HK-2 (cell line): ENCODE measurements around the gene LAMA3.

Experiments
- DNase-seq: peaks from one replicate; pipeline ENCODE4 v3.0.0-alpha.2; 2018; ENCODE audit not compliant: unreplicated experiment

Gene LAMA3

DNA sequence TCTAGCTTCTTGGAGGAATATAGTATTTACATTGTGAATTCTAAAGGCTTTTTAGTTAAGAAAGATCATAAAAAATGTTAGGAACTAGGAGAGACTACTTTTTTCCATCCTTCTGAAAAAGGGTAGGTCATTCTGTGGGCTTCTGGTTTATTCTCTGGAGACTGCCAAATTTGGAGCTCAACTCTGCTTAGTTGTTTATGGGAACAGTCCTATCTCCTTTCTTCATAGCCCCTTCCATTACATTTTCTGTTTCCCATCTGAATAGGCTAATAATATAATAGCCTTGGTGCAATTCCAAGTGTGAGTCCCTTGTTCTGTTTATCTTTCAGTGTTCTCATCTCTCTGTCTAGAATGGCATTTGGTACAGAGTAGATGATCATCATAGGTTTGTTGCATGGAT, 15.6 kb downstream of the LAMA3 start:
- DNase-seq, result no peak

DNA sequence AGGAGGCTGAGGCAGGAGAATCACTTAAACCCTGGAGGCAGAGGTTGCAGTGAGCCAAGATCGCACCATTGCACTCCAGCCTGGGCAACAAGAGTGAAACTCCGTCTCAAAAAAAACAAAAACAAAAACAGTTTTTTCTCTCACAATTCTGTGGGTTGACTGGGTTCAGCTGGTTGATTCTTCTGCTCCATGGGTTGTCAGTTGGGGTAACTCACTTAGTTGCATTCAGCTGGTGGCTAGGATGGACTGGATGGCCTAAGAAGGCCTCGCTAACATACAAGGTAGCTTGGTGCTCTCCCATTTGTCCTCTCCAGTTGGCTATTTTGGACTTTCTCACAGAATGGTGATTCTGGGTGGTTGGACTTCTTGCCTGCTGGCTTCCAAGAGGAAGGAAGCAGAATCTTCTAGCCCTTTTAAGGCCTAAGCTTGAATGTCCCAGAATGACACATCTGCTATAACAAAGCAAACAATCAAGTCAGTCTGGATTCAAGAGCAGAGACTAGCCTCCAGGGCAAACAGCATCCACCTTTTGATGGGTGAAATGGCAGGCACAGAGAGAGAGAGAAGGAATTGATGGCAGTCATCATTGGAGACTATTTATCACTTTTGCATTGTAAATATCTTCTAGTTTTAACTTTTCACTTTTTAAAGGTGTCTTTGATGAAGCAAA, 17.9 kb downstream of the LAMA3 start:
- no peak for DNase-seq

DNA sequence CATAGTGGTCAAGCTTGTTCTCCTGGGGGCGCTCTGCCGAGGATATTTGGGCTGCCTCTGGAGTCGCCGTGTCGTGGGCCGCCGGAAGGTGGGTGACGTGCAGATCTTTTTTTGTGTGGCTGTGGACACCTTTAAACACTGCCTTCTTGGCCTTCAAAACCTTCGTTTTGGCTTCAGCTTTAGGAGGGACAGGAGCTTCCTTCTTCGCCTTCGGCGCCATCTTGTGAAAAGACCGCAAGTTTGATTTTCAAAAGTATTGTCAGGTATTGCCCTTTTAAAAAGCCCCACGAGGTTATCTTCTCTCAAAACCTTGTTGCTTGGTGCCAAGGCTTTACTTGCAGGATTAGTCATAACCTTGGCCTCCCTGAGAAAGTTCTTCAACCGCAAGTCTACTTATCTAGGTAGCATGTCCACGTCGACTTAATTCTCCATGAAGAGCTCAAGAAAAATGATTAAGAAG, 20.8 kb downstream of the LAMA3 start:
- peak; percentile 20 for DNase-seq

DNA sequence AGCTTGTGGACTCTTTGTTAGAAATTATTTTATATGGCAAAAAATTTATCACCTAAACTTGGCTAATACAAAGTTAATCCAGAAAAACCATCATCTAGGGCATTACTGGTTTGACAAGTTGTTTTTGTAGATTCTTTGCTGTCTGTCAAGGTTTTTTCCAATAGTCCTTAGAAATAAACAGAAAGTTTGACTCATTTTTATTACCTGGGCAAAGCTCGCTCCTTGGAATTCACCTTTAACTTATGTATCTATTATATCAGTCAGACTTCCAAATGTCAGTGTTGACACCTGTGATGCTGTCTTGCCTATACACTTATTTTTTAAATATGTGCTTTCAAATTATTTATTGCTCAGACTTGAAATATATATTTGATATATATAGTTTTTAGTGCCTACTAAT, 21.7 kb downstream of the LAMA3 start:
- no peak for DNase-seq

DNA sequence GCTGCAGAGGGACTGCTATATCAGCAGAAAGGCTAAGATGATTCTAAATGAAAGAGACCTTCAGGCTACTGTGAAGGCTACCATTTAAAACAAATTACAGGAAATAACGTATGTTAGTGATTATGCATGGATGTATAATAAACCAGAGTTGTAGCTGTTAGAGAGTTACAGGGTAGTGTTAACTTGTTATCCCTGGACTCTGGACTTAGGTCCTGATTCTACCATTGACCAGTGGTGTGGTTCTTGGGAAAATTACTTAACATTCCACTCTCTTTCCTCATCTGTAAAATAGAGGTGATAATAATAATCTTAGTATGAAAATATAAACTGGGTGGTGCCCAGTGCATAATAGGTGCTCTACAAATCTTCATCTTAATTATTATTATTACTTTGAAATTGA, 22.2 kb downstream of the LAMA3 start:
- DNase-seq, result no peak

DNA sequence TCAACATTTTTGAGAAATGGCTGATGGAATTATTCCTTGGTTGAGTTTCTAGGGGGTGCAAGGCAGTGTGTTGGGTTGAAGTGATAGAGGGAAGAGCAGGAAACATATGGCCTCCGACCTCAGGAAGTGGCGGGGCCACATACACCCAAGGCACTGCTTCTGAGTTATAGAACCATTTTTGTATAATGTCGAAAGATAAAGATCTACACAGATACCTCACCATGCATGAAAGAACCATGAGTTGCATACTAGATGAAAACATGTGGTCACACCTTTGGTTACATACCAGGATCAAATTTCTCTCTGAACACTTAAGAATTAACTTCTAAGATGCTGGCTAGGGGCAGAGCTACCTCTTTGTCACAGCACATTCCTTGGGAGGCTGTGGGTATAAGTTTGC, 23.2 kb downstream of the LAMA3 start:
- DNase-seq, result no peak

DNA sequence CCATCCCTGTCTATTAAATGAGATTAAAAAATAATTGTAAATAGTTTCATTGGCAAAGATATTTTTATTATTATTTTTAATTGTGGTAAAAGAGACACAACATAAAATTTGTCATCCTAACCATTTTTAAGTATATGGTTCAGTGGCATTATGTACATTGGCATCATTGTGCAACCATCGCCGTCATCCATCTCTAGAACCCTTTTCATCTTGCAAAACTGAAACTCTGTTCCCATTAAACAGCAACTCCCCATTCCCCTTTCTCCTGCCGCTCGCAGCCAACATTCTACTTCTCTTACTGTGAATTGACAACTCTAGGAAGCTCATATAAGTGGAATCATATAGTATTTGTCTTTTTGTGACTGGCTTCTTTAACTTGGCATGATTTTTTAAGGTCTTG, 25.3 kb downstream of the LAMA3 start:
- DNase-seq, result no peak

DNA sequence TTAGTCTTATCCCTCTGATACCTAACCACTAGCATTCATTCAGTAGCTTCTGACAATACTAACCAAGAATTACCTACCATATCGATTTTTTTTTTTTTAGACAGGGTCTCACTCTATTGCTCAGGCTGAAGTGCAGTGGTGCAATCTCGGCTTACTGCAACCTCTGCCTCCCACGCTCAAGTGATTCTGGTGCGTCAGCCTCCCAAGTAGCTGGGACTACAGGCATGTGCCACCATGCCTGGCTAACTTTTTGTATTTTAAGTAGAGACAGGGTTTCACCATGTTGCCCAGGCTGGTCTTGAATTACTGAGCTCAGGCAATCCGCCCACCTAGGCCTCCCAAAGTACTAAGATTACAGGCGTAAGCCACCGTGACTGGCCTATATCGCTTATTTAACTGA, 26.8 kb downstream of the LAMA3 start:
- peak; percentile 44 for DNase-seq

DNA sequence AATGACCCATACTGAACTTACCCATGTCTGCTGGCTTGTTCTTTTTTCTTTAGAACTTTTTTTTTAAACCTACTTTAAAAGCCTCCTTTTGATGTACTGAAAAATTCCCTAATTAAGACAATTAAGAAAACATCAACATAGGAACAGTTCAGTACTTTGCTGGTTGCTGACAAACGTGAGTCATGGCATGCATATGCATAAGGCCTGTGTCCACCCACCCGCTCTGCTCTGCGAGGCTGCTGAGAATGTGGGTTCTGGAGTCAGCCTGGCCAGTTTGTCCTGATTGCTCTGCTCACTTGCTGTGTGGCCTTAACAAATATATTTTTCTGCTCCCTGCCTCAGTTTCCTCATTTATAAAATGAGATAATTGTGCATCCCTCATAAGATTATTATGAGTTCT, 27.3 kb downstream of the LAMA3 start:
- DNase-seq, result peak; percentile 37

DNA sequence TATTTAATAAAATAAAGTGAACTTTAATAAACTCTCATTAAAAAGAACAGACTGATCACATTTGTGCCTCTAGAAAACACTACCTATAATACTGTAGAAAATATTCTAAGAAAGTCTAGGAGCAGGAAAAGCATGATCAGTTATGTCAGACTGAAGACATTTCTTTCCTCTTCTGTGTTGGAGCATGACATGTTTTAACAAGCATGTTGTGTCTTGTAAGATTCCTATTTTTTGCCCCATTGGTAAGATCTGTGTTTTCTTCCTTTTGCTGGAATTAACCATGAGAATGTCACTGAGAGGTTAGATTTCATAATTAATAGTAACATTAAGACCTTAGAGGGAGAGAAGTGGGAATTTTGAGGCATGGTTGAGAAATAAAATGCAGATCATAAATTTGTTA, 27.7 kb downstream of the LAMA3 start:
- no peak for DNase-seq

DNA sequence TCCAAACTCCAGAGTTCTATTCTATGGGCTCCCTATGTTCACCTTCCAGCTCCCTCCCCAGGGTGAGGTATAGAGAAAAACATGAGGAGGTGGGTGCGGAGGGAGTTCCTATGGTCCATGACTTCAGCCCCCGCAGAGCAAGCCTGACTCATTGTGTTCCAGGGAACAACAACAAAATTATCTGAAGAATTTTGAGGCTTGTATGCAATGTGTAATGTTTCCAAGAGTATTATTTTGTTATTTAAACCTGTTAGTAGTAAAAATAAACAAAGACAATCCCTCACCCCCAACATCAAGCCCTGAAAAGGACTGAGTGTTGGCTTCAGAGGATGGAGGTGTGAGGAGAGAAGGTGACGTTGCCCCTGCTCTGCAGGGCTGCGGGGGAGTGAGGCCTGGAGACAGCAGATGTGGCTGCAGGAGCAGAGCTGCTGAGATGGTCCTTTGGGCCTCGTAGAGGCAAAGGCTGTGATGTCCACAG, 29.0 kb downstream of the LAMA3 start:
- peak; percentile 4 for DNase-seq

DNA sequence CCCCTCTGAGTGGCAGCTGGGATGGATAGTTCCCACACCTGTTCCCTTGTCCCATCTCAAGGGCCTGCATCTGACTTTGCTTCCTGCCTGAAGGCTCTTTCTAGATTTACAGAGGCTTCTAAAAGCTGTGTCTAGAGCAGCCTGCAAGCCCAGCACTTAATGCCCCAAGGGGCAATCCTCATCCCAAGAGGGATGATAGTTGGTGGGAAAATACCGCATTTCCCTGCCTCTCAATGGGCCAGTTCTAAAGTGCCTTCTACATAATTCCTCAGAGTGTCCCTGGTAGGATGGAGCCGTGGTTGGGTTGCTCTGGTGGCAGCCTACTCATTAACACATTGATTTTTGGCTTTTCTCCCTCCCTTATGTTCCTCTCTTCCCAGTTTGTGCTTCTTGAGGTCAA, 29.5 kb downstream of the LAMA3 start:
- DNase-seq, result no peak

DNA sequence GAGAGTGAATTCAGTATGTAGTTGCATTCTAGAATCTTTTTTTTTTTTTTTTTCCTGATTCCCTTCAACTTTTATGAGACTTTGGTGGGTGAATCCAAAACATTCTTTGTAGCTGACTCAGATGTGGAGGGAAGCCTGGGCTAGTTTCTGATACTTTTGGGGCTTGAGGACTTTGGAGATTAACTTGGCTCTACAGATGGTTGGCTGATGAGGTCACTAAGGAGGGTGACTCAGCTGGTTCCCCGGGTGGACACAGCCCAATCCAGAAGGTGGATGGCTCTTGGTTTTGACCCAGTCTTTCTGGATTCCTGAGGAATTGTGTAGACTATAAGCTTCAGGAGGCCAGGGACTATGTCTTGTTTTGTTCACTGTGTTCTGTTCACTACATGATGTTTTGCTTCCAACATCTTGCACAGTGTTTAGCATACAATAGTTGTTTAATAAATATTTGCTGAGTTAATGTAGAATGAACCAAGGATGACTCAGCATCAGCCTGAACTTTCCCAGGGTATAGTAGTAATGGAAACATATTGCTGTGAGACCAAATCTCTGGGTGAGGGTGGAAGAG, 30.5 kb downstream of the LAMA3 start:
- DNase-seq, result peak; percentile 74

DNA sequence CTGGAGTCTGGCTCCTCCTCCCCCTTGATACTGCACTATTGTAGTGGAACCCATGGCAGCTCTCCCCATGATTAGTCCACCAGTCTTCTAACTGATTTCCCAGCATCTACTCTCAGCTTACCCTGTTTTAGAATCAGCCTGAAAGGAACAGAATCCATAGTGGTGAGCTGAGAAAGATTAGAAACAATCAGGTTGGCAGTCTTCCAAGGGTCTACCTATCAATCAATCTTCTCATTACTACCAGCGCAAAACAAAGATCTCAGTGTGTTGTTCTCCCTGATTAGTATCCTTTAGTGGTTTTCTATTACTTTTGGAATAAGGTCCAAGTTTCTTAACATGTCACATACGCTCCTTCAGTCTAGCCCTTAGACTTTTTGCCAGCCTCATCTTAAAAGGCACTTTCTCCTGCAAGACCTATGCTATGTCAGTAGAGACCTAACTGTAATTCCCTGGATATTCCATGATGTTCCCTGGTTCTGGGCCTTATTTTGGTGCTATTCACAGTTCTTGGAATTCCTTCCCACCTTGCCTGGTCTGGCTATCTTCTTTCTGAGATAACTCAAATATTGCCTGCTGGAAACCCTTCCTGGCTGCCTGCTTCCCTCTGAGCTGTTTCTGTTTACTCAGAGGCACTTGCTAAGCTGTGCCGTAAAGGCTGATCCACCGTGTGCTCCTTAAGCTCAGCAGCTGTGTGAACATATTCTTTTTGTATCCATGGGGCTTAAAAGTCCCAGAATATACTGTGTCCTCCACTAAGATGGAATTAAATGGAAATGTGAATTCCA, 32.6 kb downstream of the LAMA3 start:
- no peak for DNase-seq

DNA sequence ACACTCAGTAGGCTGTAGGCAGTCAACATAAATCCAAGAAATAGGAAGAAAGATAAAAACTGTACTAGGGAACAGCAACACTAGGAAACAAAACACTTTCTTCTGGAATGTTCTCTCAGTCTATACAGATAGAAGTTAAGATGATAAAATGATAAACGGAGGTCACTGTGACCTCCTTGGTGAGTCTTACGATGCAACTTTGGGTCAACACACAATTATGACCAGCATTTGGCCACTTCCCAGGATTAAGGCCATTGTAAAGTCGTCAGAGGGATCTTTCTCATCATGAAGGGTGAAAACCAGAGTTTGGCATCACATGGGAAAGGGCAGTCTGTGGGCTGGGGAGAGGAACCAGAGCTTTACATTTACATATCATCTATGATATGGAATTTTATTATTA, 33.4 kb downstream of the LAMA3 start:
- DNase-seq, result no peak

DNA sequence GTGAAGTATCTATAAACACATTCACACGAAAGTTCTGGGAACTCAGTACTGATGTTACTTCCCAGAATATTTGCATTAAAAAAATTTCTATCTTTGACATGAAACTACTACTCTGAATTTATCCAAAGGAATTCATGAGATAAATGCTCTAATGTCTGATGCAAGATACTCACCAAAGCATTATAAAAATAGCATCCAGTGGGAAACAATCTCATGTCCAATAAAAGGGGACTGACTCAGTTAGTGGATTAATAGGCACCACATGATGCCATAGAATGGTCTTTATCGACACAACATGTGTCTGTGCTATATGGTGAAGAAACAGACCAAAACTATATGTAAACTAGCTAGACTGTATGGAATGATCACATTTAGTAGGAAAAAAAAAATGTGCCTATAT, 33.9 kb downstream of the LAMA3 start:
- DNase-seq, result no peak

DNA sequence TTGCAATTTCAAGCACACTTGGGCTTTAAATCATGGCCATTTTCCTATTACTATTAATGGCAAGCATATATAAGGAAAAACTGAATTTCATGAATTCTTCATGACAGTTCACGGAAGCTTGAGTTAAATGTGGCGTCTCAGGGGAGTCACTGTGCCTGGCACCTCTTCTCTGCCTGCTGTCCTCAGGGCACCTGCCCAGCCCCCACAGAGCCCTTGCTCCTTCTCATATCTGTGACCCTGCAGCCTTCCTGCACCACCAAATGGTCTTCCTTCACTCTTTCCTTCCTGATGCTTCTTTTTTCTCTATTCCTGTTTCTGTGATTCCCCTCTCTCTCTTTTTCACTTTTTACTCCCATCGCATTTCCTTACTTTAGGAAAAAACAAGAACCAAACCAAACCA, 35.4 kb downstream of the LAMA3 start:
- DNase-seq, result no peak

DNA sequence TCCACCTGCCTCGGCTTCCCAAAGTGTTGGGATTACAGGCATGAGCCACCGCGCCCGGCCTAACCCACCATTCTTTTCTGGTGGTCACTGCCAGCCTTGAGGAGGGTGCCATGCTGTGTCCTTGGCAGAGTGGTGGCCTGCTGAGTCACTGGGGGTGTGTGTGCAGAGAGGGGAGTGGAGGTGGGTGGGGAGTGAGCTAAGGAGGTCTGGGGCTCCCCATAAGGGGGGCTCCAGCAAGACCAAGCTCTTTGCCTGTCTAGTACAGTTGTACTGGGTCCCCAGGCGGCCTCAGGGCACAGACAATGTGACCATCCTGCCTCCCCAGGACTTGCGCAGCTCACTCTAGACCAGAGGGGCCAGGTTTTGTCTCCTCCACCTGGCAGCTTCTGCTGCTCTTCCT, 36.1 kb downstream of the LAMA3 start:
- DNase-seq, result no peak

DNA sequence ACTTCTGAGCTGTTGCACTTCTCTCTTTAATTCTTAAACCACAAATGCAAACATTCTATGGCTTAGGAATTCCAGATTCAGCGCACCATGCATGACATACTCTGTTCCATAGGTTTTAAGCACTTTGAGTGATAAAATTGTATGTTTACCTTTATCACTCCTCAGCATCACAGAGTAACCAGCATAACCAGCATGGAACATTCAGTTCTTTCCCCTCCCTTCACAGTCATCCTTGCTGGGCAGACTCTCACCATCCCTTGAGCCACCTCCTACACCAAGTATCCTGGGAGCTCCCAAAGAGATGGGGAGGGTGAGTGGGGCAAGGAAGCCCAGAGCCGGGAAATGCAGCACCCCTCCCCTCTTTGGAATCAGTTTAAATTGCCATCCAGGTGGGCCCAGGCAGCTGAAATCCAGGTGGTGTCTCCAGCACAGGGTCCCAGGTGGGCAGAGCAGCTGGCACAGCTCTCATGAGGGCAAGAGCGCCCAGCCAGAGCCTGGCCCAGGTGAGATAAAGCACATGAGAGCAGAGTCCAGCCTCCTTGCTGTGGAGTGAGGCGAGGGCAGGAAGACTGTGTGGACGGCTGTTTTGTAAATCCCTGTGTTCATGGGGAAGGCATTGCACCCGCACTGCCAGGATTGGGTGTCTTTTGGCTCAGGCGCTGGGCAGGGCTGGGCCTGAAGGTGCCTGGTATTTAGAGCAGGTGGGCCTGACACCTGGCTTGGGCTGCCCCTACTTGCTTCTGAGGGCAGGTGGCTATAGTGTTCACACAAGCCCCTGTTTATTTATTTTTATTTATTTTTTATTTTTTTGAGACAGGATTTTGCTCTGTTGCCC, 36.8 kb downstream of the LAMA3 start:
- no peak for DNase-seq

DNA sequence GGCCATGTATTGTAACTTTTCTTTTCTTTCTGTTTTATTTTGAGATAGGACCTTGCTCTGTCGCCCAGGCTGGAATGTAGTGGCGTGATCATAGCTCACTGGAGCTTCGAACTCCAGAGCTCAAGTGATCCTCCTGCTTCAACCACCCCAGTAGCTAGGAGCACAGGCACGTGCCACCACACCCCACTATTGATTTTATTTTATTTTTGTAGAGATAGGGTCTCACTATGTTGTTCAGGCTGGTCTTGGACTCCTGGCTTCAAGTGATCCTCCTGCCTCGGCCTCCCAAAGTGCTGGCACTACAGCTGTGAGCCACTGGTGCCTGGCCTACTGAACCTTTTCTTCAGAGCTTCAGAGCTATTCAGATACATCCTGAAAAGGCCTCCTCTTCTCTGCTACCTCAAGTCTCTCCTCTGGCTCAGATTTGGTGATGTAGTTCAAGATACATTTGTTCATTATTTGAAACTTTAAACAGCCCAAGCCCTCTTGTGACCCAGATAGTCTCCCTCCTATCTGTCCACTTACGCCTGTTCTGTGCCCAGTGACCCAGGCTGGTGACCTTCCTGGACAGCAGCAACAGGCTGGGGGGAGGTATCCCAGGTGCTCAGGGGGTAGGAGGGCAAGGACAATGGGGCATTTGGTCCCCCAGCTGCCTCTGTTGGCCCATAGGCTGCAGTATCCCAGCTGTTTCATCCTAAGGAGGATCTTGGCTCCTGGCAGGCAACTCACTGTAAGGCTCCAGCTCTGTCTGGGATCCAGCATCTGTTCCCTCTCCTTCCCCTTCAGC, 38.6 kb downstream of the LAMA3 start:
- no peak for DNase-seq

DNA sequence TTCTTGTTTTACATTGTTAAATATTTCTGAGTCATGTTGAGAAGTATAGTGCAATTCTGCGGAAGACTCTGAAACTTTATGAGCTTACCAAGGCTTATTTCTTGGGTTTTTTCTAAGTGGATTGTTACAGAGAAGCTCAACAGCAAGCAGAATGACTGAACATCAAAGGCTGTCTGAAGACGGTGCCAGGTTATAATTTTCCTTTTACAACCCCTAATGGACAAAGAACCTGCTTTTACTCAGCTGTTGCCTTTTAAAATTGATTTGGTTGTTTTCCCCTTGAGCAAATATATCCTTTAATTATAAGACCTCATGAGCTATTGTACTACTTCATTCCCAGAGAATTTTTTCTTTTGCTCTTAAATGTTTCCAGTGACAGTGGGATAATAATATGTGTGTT, 41.6 kb downstream of the LAMA3 start:
- DNase-seq, result no peak
